ENCODE measurements around the gene HSF4. TPM values are rescaled to one million over a fixed set of nuclear protein-coding genes. Genes with fewer than 3 reads are reported as not detected.

HSF4 gene
- total RNA-seq, 1 experiment from 2014 or later = 1.2 TPM

DNA sequence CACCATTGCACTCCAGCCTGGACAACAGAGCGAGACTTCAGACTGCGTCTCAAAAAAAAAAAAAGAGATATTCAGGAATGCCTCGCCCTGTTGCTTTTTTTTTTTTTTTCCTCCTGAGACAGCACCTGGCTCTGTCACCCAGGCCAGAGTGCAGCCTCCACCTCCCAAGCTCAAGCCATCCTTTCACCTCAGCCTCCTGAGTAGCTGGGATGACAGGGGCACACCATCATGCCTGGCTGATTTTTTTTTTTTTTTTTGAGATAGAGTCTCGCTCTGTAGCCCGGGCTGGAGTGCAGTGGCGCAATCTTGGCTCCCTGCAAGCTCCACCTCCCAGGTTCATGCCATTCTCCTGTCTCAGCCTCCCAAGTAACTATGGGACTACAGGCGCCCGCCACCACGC lies 46.8 kb upstream of the HSF4 start:
- H3K27ac Mint-ChIP-seq = peak overlapping the region in 1 of 3 experiments; percentile 78; a peak in 1 of 7 replicates
- Histone ChIP-seq H3K4me2 (ENCODE audit: insufficient read depth, insufficient read length, low read length) (no peak overlapping the region), H3T11ph (ENCODE audit: low read length) (no peak overlapping the region), H3K79me1 (ENCODE audit: insufficient read depth, low read depth, low read length, poor library complexity, severe bottlenecking) (peaks cover 5% of the 10 kb centered on the region), H2AFZ (ENCODE audit: low read length) (no peak overlapping the region), H4K8ac (replicated peaks; ENCODE audit: insufficient read length, low read depth, low read length) (no peak overlapping the region), H3K9ac (ENCODE audit: extremely low read depth, insufficient read length, low read length) (no peak overlapping the region), H2AK5ac (ENCODE audit: insufficient read length, low read length) (no peak overlapping the region), H3K18ac (ENCODE audit: insufficient read length, low read depth, low read length) (no peak overlapping the region), H4K20me1 (ENCODE audit: control insufficient read depth, insufficient read depth, insufficient read length) (no peaks in the 10 kb centered on the region), H3K4me1 (ENCODE audit: insufficient read depth, low read length) (no peaks in the 10 kb centered on the region; the same call in 1 of the 2 replicates), H4K91ac (ENCODE audit: insufficient read length, low read depth, low read length) (no peak overlapping the region), H2BK12ac (ENCODE audit: insufficient read length, low read depth, low read length) (no peak overlapping the region), H3K23ac (ENCODE audit: insufficient read length, low read depth, low read length) (no peak overlapping the region), H3K27me3 (ENCODE audit: insufficient read depth, low read length) (no peaks in the 10 kb centered on the region), H3K56ac (ENCODE audit: insufficient read length, low read depth, low read length) (no peak overlapping the region), H2BK120ac (ENCODE audit: low read depth, low read length, poor library complexity, severe bottlenecking) (no peak overlapping the region), H3K79me2 (ENCODE audit: insufficient read depth, low read length) (no peaks in the 10 kb centered on the region; the same call in 1 of the 2 replicates), H2BK15ac (ENCODE audit: low read depth, low read length) (no peak overlapping the region), H2BK5ac (ENCODE audit: insufficient read length, low read length) (no peak overlapping the region), H3K27ac (ENCODE audit: insufficient read length, low read depth, low read length) (no peak overlapping the region), H3K4ac (ENCODE audit: low read depth, low read length) (no peak overlapping the region), H3K9me3 (ENCODE audit: control insufficient read depth, low read depth, low read length) (no peaks in the 10 kb centered on the region), H3K14ac (ENCODE audit: insufficient read depth, low read length) (no peak overlapping the region), H4K5ac (ENCODE audit: insufficient read length, low read depth, low read length) (no peak overlapping the region), H3K23me2 (ENCODE audit: insufficient read length, low read depth, low read length, poor library complexity, severe bottlenecking) (no peaks in the 10 kb centered on the region), H2BK20ac (ENCODE audit: low read depth, low read length, poor library complexity, severe bottlenecking) (no peak overlapping the region)
- H3K4me3 Mint-ChIP-seq = no peak overlapping the region
- H3K36me3 Mint-ChIP-seq (ENCODE audit: insufficient read depth in 1 of 3, low read depth in 3 of 3) = peaks cover 2 to 22% (median 18%) of the 10 kb centered on the region in 3 experiments; a peak in 6 of 7 replicates
- H3K4me1 Mint-ChIP-seq = peaks cover 6 to 7% of the 10 kb centered on the region in 2 experiments
- DNase-seq = no peak
- TF ChIP-seq, protein P1, sequence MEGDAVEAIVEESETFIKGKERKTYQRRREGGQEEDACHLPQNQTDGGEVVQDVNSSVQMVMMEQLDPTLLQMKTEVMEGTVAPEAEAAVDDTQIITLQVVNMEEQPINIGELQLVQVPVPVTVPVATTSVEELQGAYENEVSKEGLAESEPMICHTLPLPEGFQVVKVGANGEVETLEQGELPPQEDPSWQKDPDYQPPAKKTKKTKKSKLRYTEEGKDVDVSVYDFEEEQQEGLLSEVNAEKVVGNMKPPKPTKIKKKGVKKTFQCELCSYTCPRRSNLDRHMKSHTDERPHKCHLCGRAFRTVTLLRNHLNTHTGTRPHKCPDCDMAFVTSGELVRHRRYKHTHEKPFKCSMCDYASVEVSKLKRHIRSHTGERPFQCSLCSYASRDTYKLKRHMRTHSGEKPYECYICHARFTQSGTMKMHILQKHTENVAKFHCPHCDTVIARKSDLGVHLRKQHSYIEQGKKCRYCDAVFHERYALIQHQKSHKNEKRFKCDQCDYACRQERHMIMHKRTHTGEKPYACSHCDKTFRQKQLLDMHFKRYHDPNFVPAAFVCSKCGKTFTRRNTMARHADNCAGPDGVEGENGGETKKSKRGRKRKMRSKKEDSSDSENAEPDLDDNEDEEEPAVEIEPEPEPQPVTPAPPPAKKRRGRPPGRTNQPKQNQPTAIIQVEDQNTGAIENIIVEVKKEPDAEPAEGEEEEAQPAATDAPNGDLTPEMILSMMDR (conservative IDR thresholded peaks at IDR 0.05) = no peak
- WGBS (ENCODE audit: extremely low coverage, insufficient read length, low lambda C conversion rate) = no CpG with 5 or more reads among the region's 9 CpGs
- no peaks in the 10 kb centered on the region; the same call in 1 of the 2 replicates for H3K27me3 Mint-ChIP-seq (ENCODE audit: low read depth)
- no peaks in the 10 kb centered on the region for H3K9me3 Mint-ChIP-seq

All from H9 (cell line).